A549 (cell line): ENCODE results near the gene SART3. TPM values are rescaled to one million over a fixed set of nuclear protein-coding genes. Genes with fewer than 3 reads are reported as not detected.

Experiments
- ATAC-seq, 2 experiments: fragments of 200-7000 bp in 1 of 2; fragments of >200 bp in 1 of 2; cut with Nextera tagmentation in 1 of 2; cut with Tn5 transposase in 1 of 2; 3 replicates each; pipeline versions ENCODE4 v1.8.0 to v1.9.1; 2018 to 2020; ENCODE audit warnings: mild to moderate bottlenecking in 1 of 2, moderate library complexity in 1 of 2
- CTCF ChIA-PET: fragments of 300-600 bp; sonication (Branson Sonifier 250); formaldehyde crosslinking; extraction: SDS; loops from one replicate; lab custom pipeline; 2021; ENCODE audit warnings: antibody characterized with exemption, inconsistent platforms; lab: Yijun Ruan, JAX
- POLR2A ChIA-PET: fragments of 350-600 bp; formaldehyde crosslinking; extraction: SDS; loops from one replicate; lab custom pipeline; 2021; ENCODE audit warnings: antibody characterized with exemption, inconsistent platforms; lab: Yijun Ruan, JAX
- DNase-seq, 2 experiments: peaks; one replicate each; pipeline versions ENCODE4 v3.0.0 to v3.0.0-alpha.2; 2011 to 2016; ENCODE audit warnings: low read depth in 1 of 2, low spot score in 1 of 2
- FAIRE-seq: peaks from 2 replicates; lab custom pipeline; 2011; peaks lifted over from hg19 to GRCh38; lab: Jason Lieb, UNC
- H3K27ac ChIP-seq, 2 experiments: fragments of >200 bp; sonication (Bioruptor Twin); formaldehyde crosslinking; 3 replicates each; pipeline ENCODE4 v1.5.1; 2016 to 2017
- H3K4me1 ChIP-seq: fragments of >200 bp; sonication (Bioruptor Twin); formaldehyde crosslinking; 3 replicates; pipeline ENCODE4 v1.6.1; 2016
- H3K4me2 ChIP-seq: fragments of >200 bp; sonication (Bioruptor Twin); formaldehyde crosslinking; 3 replicates; pipeline ENCODE4 v1.6.1; 2016
- H3K4me3 ChIP-seq: fragments of >200 bp; sonication (Bioruptor Twin); formaldehyde crosslinking; 3 replicates; pipeline ENCODE4 v1.5.1; 2016
- H3K9me3 ChIP-seq: fragments of >200 bp; sonication (Bioruptor Twin); formaldehyde crosslinking; 3 replicates; pipeline ENCODE4 v1.6.1; 2016
- CBX2 ChIP-seq: fragments of 200-600 bp; sonication (generic); IDR thresholded peaks from 2 replicates; pipeline ENCODE4 v1.6.1; 2016; ENCODE audit warnings: low read depth, mild to moderate bottlenecking, borderline replicate concordance
- CEBPB ChIP-seq, 2 experiments: fragments of >200 bp in 1 of 2; sonication (Bioruptor Twin) in 1 of 2; formaldehyde crosslinking in 1 of 2; IDR thresholded peaks; 2 replicates each; pipeline ENCODE4 v1.6.1; 2012 to 2016
- EP300 ChIP-seq, 2 experiments: fragments of >200 bp; sonication (Bioruptor Twin); formaldehyde crosslinking; IDR thresholded peaks; 2 replicates in 1 of 2; 3 replicates in 1 of 2; pipeline ENCODE4 v1.6.1; 2016 to 2017
- FOSB ChIP-seq: fragments of 250-450 bp; sonication (Bioruptor Pico); IDR thresholded peaks from 2 replicates; pipeline ENCODE4 v1.5.0; 2020; ENCODE audit warnings: mild to moderate bottlenecking, moderate library complexity
- FOSL2 ChIP-seq, 2 experiments: fragments of 450-650 bp in 1 of 2; fragments of >200 bp in 1 of 2; sonication (Bioruptor Twin) in 1 of 2; formaldehyde crosslinking; IDR thresholded peaks; 2 replicates each; pipeline versions ENCODE4 v1.5.0 to v1.6.1; 2016 to 2020; ENCODE audit warnings: mild to moderate bottlenecking in 1 of 2, moderate library complexity in 1 of 2
- FOXS1 ChIP-seq: fragments of 250-450 bp; sonication (Bioruptor Pico); IDR thresholded peaks from 2 replicates; pipeline ENCODE4 v1.5.0; 2020; ENCODE audit warnings: mild to moderate bottlenecking, moderate library complexity
- GATA3 ChIP-seq: IDR thresholded peaks from 2 replicates; pipeline ENCODE4 v1.6.1; 2012; ENCODE audit warnings: borderline replicate concordance
- HOXB13 ChIP-seq: fragments of 250-450 bp; sonication (Bioruptor Pico); IDR thresholded peaks from 2 replicates; pipeline ENCODE4 v1.5.0; 2020; ENCODE audit warnings: low read depth, mild to moderate bottlenecking, moderate library complexity
- HOXB5 ChIP-seq: fragments of 250-450 bp; sonication (Bioruptor Pico); IDR thresholded peaks from 2 replicates; pipeline ENCODE4 v1.5.0; 2020; ENCODE audit warnings: mild to moderate bottlenecking, moderate library complexity
- JUN ChIP-seq, 2 experiments: fragments of >200 bp; sonication (Bioruptor Twin); formaldehyde crosslinking; IDR thresholded peaks; 2 replicates in 1 of 2; 3 replicates in 1 of 2; pipeline ENCODE4 v1.6.1; 2016 to 2017
- JUNB ChIP-seq: fragments of >200 bp; sonication (Bioruptor Twin); formaldehyde crosslinking; IDR thresholded peaks from 2 replicates; pipeline ENCODE4 v1.6.1; 2016
- MAZ ChIP-seq: fragments of 150-350 bp; IDR thresholded peaks from 2 replicates; pipeline ENCODE4 v1.6.1; 2014; ENCODE audit warnings: antibody characterized with exemption, low read depth, low read length, borderline replicate concordance
- NFE2L2 ChIP-seq: fragments of 150-350 bp; conservative IDR thresholded peaks from 2 replicates; pipeline ENCODE4 v1.6.1; 2014; ENCODE audit warnings: low read length
- NPAS2 ChIP-seq: fragments of 250-450 bp; sonication (Bioruptor Pico); IDR thresholded peaks from 2 replicates; pipeline ENCODE4 v1.8.0; 2022; ENCODE audit warnings: mild to moderate bottlenecking, moderate library complexity, borderline replicate concordance
- POLR2AphosphoS2 ChIP-seq: conservative IDR thresholded peaks from 2 replicates; pipeline ENCODE4 v1.6.1; 2012; ENCODE audit warnings: low read length, improper control_type of control experiment, inconsistent platforms
- RFX5 ChIP-seq: fragments of 450-650 bp; IDR thresholded peaks from 2 replicates; pipeline ENCODE4 v1.7.1; 2014; ENCODE audit warnings: antibody characterized with exemption, mild to moderate bottlenecking, moderate library complexity
- SMC3 ChIP-seq: fragments of >200 bp; sonication (Bioruptor Twin); formaldehyde crosslinking; IDR thresholded peaks from 3 replicates; pipeline ENCODE4 v1.6.1; 2018; ENCODE audit warnings: inconsistent platforms
- SREBF2 ChIP-seq: fragments of 450-650 bp; IDR thresholded peaks from 2 replicates; pipeline ENCODE4 v1.6.1; 2014; ENCODE audit warnings: mild to moderate bottlenecking, moderate library complexity
- ZC3H11A ChIP-seq: fragments of 450-650 bp; IDR thresholded peaks from 2 replicates; pipeline ENCODE4 v1.6.1; 2014; ENCODE audit warnings: antibody characterized with exemption, mild to moderate bottlenecking
- WGBS: methylation state at CpG from one replicate; pipeline ENCODE4 v1.1.6; 2017; ENCODE audit errors: missing lambda C conversion rate; 5-methylcytosine and 5-hydroxymethylcytosine counted together
- polyA plus RNA-seq, 4 experiments: library from polyadenylated mRNA; depleted of rRNA in 3 of 4; stranded (reverse); fragments of >200 nt; fragmentation: RNase III in 1 of 4; extraction: RNeasy Plus Mini Kit Qiagen cat#74134 plus additional on column Dnase treatment in 1 of 4; gene quantifications; 2 replicates in 3 of 4; 3 replicates in 1 of 4; pipeline ENCODE4 v1.2.3, GENCODE V29; 2011 to 2017
- TF ChIP-seq, protein P1 (sequence below): fragments of 150-350 bp; IDR thresholded peaks from 2 replicates; pipeline ENCODE4 v1.6.1; 2014; ENCODE audit warnings: low read depth, mild to moderate bottlenecking, low read length
- TF ChIP-seq, protein P2 (sequence below): IDR thresholded peaks from 2 replicates; pipeline ENCODE4 v1.6.1; 2012
- TF ChIP-seq, protein P3 (sequence below): fragments of 250-450 bp; sonication (Bioruptor Pico); IDR thresholded peaks from 2 replicates; pipeline ENCODE4 v1.5.0; 2021; ENCODE audit warnings: mild to moderate bottlenecking, moderate library complexity, borderline replicate concordance
- TF ChIP-seq, protein P4 (sequence below): fragments of 250-450 bp; sonication (Bioruptor Pico); IDR thresholded peaks from 2 replicates; pipeline ENCODE4 v1.5.0; 2020; ENCODE audit warnings: low read depth, mild to moderate bottlenecking, moderate library complexity
- TF ChIP-seq, protein P5 (sequence below): fragments of >200 bp; sonication (Bioruptor Twin); formaldehyde crosslinking; IDR thresholded peaks from 3 replicates; pipeline ENCODE4 v1.6.1; 2016

SART3 gene
- polyA plus RNA-seq, 2 of the 4 experiments (the other 2 are of a cell fraction) = 52.7 to 77.2 TPM

DNA sequence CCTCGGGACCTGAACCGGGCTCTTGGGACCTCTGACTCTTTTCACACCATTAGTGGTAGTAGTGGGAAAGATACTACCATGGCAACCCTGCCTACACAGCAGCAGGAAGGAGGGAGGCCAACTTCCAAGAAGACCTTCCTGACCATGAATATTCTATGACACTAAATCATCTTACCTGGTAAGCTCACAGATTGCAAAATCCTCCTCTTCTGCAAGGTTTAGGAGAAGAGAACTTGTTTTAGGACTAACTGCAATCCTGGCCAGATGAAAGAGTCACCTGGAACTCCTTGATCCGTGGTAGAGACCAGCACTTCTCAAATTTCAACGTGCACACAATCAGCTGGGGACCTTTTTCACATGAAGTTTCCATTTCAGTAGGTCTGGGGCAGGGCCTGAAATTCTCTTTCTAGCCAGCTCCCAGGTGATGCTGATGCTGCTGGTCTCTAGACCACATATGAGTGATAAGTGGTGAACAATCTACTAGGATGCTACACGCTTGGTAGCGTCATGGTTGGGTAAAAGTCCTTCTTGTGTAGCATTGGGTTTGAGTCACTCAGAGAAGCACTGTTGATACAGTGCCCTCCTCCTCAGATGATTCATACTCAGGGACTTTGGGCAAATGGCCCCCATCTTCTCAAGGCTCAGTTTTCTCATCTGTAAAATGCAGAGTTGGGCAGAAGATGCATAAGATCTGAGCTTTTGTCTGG, 81.5 kb downstream of the SART3 start:
- FAIRE-seq (no peak), DNase-seq (no peak), ATAC-seq (no peak)
- 23% methylated on average over 6 of the region's 6 CpGs for WGBS
- no peak overlapping the region for H3K27ac ChIP-seq
- H3K4me2 ChIP-seq = no peak overlapping the region
- H3K4me1 ChIP-seq = peaks cover 11% of the 10 kb centered on the region; the same call in 2 of the 3 replicates
- H3K4me3 ChIP-seq = no peak overlapping the region
- ChIA-PET CTCF (interaction anchor here (0.7 to 2.6 kb wide), 2 partner anchors 11 to 18 kb away, joined by 3 to 7 read pairs; no protein-coding TSS in a partner anchor), POLR2A (no interaction called here)
- no peak for TF ChIP-seq JUNB
- no peaks in the 10 kb centered on the region for H3K9me3 ChIP-seq

DNA sequence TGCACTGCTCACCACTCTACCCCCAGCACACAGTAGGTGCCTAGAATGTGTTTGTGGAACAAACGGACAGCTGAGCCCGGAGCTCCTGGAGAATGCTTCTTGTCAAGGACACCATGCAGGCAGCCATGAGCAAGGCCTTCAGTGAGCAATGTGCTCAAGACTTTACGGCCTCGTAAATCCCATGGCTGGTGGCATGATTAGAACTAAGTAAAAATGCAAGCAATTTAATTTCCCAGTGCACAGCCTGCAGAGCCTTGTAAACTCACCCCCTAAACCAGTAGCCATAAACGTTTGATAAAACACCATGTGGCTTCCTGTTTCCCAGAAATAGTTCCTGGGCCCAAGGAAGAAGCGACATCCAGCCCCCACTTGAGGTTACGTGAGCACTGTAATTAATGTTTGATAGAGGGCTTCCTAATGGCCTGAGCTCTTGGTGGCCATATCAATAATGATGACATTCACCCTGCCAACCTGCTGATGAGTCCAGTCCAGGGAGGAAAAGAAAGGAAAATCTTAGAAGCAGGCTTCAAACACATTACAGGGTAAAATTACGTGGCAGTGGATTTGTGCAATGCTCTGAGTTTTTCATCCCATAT, 82.3 kb downstream of the SART3 start:
- CTCF ChIA-PET = interaction anchor here (0.5 to 2.6 kb wide), 5 partner anchors 10 to 488 kb away, joined by 3 to 7 read pairs (median 4); no protein-coding TSS in a partner anchor
- ATAC-seq (no peak), DNase-seq (no peak), FAIRE-seq (no peak)
- 50% methylated on average over 8 of the region's 8 CpGs for WGBS
- Histone ChIP-seq H3K9me3 (no peaks in the 10 kb centered on the region), H3K4me3 (no peak overlapping the region), H3K4me2 (no peak overlapping the region), H3K4me1 (peaks cover 11% of the 10 kb centered on the region; the same call in 2 of the 3 replicates), H3K27ac (no peak overlapping the region)
- no peak for TF ChIP-seq CBX2
- TF ChIP-seq NPAS2 = no peak
- TF ChIP-seq MAZ = no peak
- no peak for TF ChIP-seq GATA3
- TF ChIP-seq CEBPB (IDR thresholded peaks at IDR 0.05) = no peak
- TF ChIP-seq, protein P1, sequence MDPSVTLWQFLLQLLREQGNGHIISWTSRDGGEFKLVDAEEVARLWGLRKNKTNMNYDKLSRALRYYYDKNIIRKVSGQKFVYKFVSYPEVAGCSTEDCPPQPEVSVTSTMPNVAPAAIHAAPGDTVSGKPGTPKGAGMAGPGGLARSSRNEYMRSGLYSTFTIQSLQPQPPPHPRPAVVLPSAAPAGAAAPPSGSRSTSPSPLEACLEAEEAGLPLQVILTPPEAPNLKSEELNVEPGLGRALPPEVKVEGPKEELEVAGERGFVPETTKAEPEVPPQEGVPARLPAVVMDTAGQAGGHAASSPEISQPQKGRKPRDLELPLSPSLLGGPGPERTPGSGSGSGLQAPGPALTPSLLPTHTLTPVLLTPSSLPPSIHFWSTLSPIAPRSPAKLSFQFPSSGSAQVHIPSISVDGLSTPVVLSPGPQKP = no peak
- TF ChIP-seq, protein P2, sequence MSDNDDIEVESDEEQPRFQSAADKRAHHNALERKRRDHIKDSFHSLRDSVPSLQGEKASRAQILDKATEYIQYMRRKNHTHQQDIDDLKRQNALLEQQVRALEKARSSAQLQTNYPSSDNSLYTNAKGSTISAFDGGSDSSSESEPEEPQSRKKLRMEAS = no peak
- no peak for TF ChIP-seq FOXS1 (CRISPR knock-in tag)
- TF ChIP-seq JUNB = no peak
- TF ChIP-seq RFX5 = no peak
- no peak for TF ChIP-seq HOXB5
- TF ChIP-seq JUN (IDR thresholded peaks at IDR 0.05) = no peak
- TF ChIP-seq NFE2L2 = no peak
- TF ChIP-seq SREBF2 = no peak
- no peak for TF ChIP-seq HOXB13 (CRISPR knock-in tag)
- TF ChIP-seq, protein P3, sequence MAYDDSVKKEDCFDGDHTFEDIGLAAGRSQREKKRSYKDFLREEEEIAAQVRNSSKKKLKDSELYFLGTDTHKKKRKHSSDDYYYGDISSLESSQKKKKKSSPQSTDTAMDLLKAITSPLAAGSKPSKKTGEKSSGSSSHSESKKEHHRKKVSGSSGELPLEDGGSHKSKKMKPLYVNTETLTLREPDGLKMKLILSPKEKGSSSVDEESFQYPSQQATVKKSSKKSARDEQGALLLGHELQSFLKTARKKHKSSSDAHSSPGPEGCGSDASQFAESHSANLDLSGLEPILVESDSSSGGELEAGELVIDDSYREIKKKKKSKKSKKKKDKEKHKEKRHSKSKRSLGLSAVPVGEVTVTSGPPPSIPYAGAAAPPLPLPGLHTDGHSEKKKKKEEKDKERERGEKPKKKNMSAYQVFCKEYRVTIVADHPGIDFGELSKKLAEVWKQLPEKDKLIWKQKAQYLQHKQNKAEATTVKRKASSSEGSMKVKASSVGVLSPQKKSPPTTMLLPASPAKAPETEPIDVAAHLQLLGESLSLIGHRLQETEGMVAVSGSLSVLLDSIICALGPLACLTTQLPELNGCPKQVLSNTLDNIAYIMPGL (CRISPR knock-in tag) = no peak
- POLR2A ChIA-PET = no interaction called here

DNA sequence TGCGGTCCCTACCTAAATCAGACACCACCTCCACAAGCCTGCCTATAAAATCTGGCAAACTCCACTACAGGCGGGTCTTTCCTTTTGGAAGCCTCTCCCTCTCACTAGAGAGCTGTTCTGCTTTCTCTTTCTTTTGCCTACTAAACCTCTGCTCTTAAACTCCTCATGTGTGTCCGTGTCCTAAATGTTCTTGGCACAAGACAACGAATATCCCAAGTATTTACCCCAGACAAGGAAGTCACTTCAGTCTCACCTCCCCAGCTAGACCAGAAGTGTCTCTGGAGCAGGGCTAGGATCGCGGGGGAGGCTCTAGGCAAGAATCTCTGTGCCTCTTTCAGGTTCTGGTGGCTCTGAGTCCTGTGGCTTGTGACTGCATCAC, 83.1 kb downstream of the SART3 start:
- H3K9me3 ChIP-seq = no peaks in the 10 kb centered on the region
- TF ChIP-seq ZC3H11A (no peak), FOXS1 (CRISPR knock-in tag) (no peak), CBX2 (no peak), FOSL2 (IDR thresholded peaks at IDR 0.05) (no peak), FOSL2 (CRISPR knock-in tag; IDR thresholded peaks at IDR 0.05) (no peak), FOSB (CRISPR knock-in tag) (no peak), EP300 (IDR thresholded peaks at IDR 0.05) (no peak), RFX5 (no peak), POLR2AphosphoS2 (no peak), GATA3 (no peak), SMC3 (no peak)
- TF ChIP-seq, protein P4, sequence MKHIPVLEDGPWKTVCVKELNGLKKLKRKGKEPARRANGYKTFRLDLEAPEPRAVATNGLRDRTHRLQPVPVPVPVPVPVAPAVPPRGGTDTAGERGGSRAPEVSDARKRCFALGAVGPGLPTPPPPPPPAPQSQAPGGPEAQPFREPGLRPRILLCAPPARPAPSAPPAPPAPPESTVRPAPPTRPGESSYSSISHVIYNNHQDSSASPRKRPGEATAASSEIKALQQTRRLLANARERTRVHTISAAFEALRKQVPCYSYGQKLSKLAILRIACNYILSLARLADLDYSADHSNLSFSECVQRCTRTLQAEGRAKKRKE (CRISPR knock-in tag) = no peak
- TF ChIP-seq, protein P5, sequence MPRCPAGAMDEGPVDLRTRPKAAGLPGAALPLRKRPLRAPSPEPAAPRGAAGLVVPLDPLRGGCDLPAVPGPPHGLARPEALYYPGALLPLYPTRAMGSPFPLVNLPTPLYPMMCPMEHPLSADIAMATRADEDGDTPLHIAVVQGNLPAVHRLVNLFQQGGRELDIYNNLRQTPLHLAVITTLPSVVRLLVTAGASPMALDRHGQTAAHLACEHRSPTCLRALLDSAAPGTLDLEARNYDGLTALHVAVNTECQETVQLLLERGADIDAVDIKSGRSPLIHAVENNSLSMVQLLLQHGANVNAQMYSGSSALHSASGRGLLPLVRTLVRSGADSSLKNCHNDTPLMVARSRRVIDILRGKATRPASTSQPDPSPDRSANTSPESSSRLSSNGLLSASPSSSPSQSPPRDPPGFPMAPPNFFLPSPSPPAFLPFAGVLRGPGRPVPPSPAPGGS = no peak
- ATAC-seq (no peak; a peak in 1 of 6 replicates), FAIRE-seq (no peak), DNase-seq (no peak)
- H3K4me3 ChIP-seq = no peak overlapping the region
- H3K27ac ChIP-seq = no peak overlapping the region
- CTCF ChIA-PET = interaction anchor here (0.6 to 2.6 kb wide), 5 partner anchors 9 to 488 kb away, joined by 3 to 7 read pairs (median 3); no protein-coding TSS in a partner anchor
- WGBS = 54% methylated on average over 6 of the region's 6 CpGs
- POLR2A ChIA-PET = no interaction called here
- no peak overlapping the region for H3K4me2 ChIP-seq
- H3K4me1 ChIP-seq = peaks cover 5% of the 10 kb centered on the region; the same call in 2 of the 3 replicates
